ENCODE results near the gene ASMTL.

The ASMTL gene

DNA sequence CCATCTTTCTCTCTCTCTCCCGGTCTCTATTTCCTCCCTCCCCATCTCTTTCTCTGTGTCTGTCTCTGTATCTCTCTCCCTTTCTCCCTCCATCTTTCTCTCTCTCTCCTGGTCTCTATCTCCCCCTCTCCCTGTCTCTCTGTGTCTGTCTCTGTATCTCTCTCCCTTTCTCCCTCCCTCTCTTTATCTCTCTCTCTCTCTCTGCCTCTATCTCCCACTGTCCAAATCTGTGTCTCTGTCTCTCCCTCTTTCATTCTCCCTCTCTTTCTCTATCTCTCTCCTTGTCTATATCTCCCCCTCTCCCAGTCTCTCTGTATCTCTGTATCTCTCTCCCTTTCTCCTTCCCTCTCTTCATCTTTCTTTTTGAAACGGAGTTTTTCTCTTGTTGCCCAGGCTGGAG, 92.5 kb downstream of the ASMTL start:
- no peak overlapping the region for H3K27ac ChIP-seq (replicated peaks)
- no peak for DNase-seq (ENCODE audit: low read depth in 1 of 2, low spot score in 1 of 2)
- H3K27me3 ChIP-seq (ENCODE audit: insufficient read depth, poor library complexity, severe bottlenecking): no peaks in the 10 kb centered on the region
- TF ChIP-seq POLR2AphosphoS5 (IDR thresholded peaks at IDR 0.05; ENCODE audit: low read depth) (no peak), GABPA (IDR thresholded peaks at IDR 0.05; ENCODE audit: low read depth) (no peak), SPI1 (IDR thresholded peaks at IDR 0.05; ENCODE audit: borderline replicate concordance, low read depth) (no peak)
- TF ChIP-seq, protein P1, sequence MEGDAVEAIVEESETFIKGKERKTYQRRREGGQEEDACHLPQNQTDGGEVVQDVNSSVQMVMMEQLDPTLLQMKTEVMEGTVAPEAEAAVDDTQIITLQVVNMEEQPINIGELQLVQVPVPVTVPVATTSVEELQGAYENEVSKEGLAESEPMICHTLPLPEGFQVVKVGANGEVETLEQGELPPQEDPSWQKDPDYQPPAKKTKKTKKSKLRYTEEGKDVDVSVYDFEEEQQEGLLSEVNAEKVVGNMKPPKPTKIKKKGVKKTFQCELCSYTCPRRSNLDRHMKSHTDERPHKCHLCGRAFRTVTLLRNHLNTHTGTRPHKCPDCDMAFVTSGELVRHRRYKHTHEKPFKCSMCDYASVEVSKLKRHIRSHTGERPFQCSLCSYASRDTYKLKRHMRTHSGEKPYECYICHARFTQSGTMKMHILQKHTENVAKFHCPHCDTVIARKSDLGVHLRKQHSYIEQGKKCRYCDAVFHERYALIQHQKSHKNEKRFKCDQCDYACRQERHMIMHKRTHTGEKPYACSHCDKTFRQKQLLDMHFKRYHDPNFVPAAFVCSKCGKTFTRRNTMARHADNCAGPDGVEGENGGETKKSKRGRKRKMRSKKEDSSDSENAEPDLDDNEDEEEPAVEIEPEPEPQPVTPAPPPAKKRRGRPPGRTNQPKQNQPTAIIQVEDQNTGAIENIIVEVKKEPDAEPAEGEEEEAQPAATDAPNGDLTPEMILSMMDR (IDR thresholded peaks at IDR 0.05; ENCODE audit: insufficient read depth, low read length): no peak
- TF ChIP-seq, protein P2, sequence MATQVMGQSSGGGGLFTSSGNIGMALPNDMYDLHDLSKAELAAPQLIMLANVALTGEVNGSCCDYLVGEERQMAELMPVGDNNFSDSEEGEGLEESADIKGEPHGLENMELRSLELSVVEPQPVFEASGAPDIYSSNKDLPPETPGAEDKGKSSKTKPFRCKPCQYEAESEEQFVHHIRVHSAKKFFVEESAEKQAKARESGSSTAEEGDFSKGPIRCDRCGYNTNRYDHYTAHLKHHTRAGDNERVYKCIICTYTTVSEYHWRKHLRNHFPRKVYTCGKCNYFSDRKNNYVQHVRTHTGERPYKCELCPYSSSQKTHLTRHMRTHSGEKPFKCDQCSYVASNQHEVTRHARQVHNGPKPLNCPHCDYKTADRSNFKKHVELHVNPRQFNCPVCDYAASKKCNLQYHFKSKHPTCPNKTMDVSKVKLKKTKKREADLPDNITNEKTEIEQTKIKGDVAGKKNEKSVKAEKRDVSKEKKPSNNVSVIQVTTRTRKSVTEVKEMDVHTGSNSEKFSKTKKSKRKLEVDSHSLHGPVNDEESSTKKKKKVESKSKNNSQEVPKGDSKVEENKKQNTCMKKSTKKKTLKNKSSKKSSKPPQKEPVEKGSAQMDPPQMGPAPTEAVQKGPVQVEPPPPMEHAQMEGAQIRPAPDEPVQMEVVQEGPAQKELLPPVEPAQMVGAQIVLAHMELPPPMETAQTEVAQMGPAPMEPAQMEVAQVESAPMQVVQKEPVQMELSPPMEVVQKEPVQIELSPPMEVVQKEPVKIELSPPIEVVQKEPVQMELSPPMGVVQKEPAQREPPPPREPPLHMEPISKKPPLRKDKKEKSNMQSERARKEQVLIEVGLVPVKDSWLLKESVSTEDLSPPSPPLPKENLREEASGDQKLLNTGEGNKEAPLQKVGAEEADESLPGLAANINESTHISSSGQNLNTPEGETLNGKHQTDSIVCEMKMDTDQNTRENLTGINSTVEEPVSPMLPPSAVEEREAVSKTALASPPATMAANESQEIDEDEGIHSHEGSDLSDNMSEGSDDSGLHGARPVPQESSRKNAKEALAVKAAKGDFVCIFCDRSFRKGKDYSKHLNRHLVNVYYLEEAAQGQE (IDR thresholded peaks at IDR 0.05; ENCODE audit: insufficient replicate concordance, low read depth): no peak
- H3K4me3 ChIP-seq (replicated peaks; ENCODE audit: insufficient read depth, low read length): no peak overlapping the region

DNA sequence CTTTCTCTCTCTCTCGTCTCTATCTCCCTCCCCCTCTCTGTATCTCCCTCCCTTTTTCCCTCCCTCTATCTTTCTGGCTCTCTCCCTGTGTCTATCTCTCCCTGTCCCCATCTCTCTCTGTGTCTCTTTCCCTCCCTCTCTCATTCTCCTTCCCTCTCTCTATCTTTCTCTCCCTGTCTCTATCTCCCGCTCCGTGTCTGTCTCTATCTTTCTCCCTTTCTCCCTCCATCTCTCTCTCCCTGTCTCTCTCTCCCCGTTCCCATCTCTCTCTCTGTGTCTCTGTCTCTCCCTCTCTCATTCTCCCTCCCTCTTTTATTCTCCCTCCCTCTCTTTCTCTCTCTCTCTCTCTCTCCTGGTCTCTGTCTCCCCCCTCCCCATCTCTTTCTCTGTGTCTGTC, 93.2 kb downstream of the ASMTL start:
- Histone ChIP-seq H3K27me3 (ENCODE audit: insufficient read depth, poor library complexity, severe bottlenecking) (no peaks in the 10 kb centered on the region), H3K27ac (replicated peaks) (no peak overlapping the region), H3K4me3 (replicated peaks; ENCODE audit: insufficient read depth, low read length) (no peak overlapping the region)
- DNase-seq (ENCODE audit: low read depth in 1 of 2, low spot score in 1 of 2): no peak
- no peak for TF ChIP-seq POLR2AphosphoS5 (IDR thresholded peaks at IDR 0.05; ENCODE audit: low read depth)
- TF ChIP-seq, protein P1 (IDR thresholded peaks at IDR 0.05; ENCODE audit: insufficient read depth, low read length): no peak
- TF ChIP-seq GABPA (IDR thresholded peaks at IDR 0.05; ENCODE audit: low read depth): no peak
- TF ChIP-seq, protein P2 (IDR thresholded peaks at IDR 0.05; ENCODE audit: insufficient replicate concordance, low read depth): no peak
- TF ChIP-seq SPI1 (IDR thresholded peaks at IDR 0.05; ENCODE audit: borderline replicate concordance, low read depth): no peak

DNA sequence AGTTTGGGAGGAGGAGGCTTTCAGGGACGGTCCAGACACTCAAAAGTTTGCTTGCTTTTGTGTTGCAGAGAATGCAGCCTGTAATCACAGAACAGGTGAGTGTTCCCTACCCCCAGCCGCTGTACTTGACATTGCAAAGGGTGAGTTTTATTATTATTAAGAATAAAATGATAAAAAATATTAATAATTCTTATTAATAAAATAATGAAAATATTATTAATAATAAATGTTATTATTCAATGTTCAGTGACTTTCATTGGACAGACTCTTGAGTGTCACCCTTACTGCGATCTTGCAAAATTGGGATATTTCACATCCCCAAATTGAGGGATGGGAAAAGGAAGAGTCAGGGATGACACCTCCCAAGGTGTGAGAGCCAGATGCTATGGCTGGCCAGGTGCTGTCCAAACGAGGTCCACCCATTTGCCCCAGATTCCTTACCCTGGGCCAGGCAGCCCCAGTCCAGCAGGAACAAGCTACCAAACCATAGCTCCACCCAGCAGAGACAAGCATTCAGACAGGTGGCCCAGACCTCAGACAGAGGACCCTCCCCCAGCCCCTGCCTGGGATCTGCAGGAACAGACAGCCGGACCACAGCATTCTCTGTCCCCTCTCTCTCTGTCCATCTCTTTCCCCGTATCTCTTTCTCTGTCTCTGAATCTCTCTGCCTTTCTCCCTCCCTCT, 93.8 kb downstream of the ASMTL start:
- DNase-seq (ENCODE audit: low read depth in 1 of 2, low spot score in 1 of 2): no peak
- Histone ChIP-seq H3K4me3 (replicated peaks; ENCODE audit: insufficient read depth, low read length) (no peak overlapping the region), H3K27me3 (ENCODE audit: insufficient read depth, poor library complexity, severe bottlenecking) (no peaks in the 10 kb centered on the region), H3K27ac (replicated peaks) (no peak overlapping the region)
- TF ChIP-seq POLR2AphosphoS5 (IDR thresholded peaks at IDR 0.05; ENCODE audit: low read depth): no peak
- no peak for TF ChIP-seq SPI1 (IDR thresholded peaks at IDR 0.05; ENCODE audit: borderline replicate concordance, low read depth)
- no peak for TF ChIP-seq GABPA (IDR thresholded peaks at IDR 0.05; ENCODE audit: low read depth)
- TF ChIP-seq, protein P1 (IDR thresholded peaks at IDR 0.05; ENCODE audit: insufficient read depth, low read length): no peak
- TF ChIP-seq, protein P2 (IDR thresholded peaks at IDR 0.05; ENCODE audit: insufficient replicate concordance, low read depth): no peak

Measured in HL-60 (cell line).